ENCODE results near the gene MAN2A1.

DNA sequence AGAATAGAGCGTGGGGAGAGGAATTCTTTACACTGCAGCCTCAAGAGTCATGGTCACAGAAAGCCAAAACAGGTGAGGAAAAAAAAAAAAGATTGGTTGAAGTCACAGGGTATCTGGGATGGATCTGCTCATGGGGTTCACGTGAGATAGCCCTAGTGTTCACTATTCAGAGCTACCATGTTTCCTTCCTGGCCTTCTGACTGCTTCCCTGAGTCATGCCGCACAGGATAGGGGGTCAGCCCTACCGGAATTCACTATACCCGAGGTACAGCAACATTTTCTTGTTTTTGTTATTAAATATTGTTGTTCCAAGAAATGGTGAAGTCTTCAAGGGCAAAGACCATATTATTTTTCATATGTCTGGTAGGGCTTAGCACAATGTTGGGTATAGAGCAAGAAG, 21.5 kb upstream of the MAN2A1 start:
- TF ChIP-seq EZH2 (IDR thresholded peaks at IDR 0.05; ENCODE audit: insufficient read depth, poor library complexity, severe bottlenecking), result no peak
- no peak for TF ChIP-seq EZH2phosphoT487 (IDR thresholded peaks at IDR 0.05; ENCODE audit: insufficient read depth, low read depth)
